ENCODE data around the gene GTF2F2.

Gene GTF2F2

GRCh38 chr13:45120967-45121831, 889 bp downstream of the GTF2F2 start:
- DNase-seq (ENCODE audit: low spot score) = peak; percentile 19

GRCh38 chr13:45122941-45123340, 2.6 kb downstream of the GTF2F2 start:
- DNase-seq (ENCODE audit: low spot score) = no peak

- no peak for DNase-seq (ENCODE audit: low spot score)
Measured at GRCh38 chr13:45132369-45133064, 12.2 kb downstream of the GTF2F2 start.

- no peak for DNase-seq (ENCODE audit: low spot score)
Measured at GRCh38 chr13:45133396-45134118, 13.2 kb downstream of the GTF2F2 start.

GRCh38 chr13:45136741-45137504, 16.6 kb downstream of the GTF2F2 start:
- no peak for DNase-seq (ENCODE audit: low spot score)

- DNase-seq (ENCODE audit: low spot score) = no peak
Measured at GRCh38 chr13:45137526-45137925, 17.2 kb downstream of the GTF2F2 start.

GRCh38 chr13:45138282-45138681, 18.0 kb downstream of the GTF2F2 start:
- no peak for DNase-seq (ENCODE audit: low spot score)

- no peak for DNase-seq (ENCODE audit: low spot score)
Measured at GRCh38 chr13:45141369-45141768, 21.1 kb downstream of the GTF2F2 start.

GRCh38 chr13:45142440-45143345, 22.4 kb downstream of the GTF2F2 start:
- DNase-seq (ENCODE audit: low spot score) = no peak

GRCh38 chr13:45143346-45143751, 23.0 kb downstream of the GTF2F2 start:
- no peak for DNase-seq (ENCODE audit: low spot score)

GRCh38 chr13:45149964-45150363, 29.7 kb downstream of the GTF2F2 start:
- DNase-seq (ENCODE audit: low spot score) = no peak

GRCh38 chr13:45156565-45157361, 36.5 kb downstream of the GTF2F2 start:
- no peak for DNase-seq (ENCODE audit: low spot score)

- DNase-seq (ENCODE audit: low spot score) = no peak
Measured at GRCh38 chr13:45162194-45162593, 41.9 kb downstream of the GTF2F2 start.

- peak; percentile 65 for DNase-seq (ENCODE audit: low spot score)
Measured at GRCh38 chr13:45162821-45163220, 42.5 kb downstream of the GTF2F2 start.

- no peak for DNase-seq (ENCODE audit: low spot score)
Measured at GRCh38 chr13:45166858-45167257, 46.5 kb downstream of the GTF2F2 start.

GRCh38 chr13:45167611-45168554, 47.6 kb downstream of the GTF2F2 start:
- no peak for DNase-seq (ENCODE audit: low spot score)

GRCh38 chr13:45168555-45168930, 48.2 kb downstream of the GTF2F2 start:
- DNase-seq (ENCODE audit: low spot score) = no peak

GRCh38 chr13:45174478-45174877, 54.2 kb downstream of the GTF2F2 start:
- DNase-seq (ENCODE audit: low spot score) = no peak

Measured in hepatic stellate cell (primary cell).